Left cardiac atrium (tissue), 4 donors: ENCODE data around the gene PPP2R5E. TPM values are rescaled to one million over a fixed set of nuclear protein-coding genes. Genes with fewer than 3 reads are reported as not detected.
"Not testable (repeated sequence)": the region's sequence is repeated elsewhere in the genome, so short reads cannot be mapped to it uniquely, and the experiment has no call there.

Experiments
- ATAC-seq, 2 donors: fragments of 200-7000 bp; cut with Tn5 transposase; one replicate each; pipeline ENCODE4 v1.9.1; 2020; ENCODE audit warnings: mild to moderate bottlenecking in 2 of 2, moderate library complexity in 2 of 2
- DNase-seq: peaks from one replicate; pipeline ENCODE4 v3.0.0-alpha.2; 2020
- intact Hi-C, 2 donors: fragments of 100-400 bp; cut with DNase I; formaldehyde crosslinking; loops; one replicate each; pipeline versions ENCODE4 v1.14.1 to v1.15.1; 2022 to 2023
- total RNA-seq, 2 donors: library from RNA; stranded (reverse); fragmentation: NEBNext Ultra II Directional; extraction: Animal tissue kit (Norgen Biotek cat#: 25700); gene quantifications; one replicate each; pipeline ENCODE4 v1.2.1, GENCODE V29; 2021
- donor health status: DM: no; HTN: yes; CAD: no.
- donor health status: DM: no; HTN: yes; CAD: no; lungs with severe emphysema.
- donor health status: DM: yes; HTN: yes; CAD: no.
- donor health status: Dilated cardiomyopathy.

Gene PPP2R5E
- total RNA-seq, 2 donors from 2014 or later, result 33.4 to 36.6 TPM

DNA sequence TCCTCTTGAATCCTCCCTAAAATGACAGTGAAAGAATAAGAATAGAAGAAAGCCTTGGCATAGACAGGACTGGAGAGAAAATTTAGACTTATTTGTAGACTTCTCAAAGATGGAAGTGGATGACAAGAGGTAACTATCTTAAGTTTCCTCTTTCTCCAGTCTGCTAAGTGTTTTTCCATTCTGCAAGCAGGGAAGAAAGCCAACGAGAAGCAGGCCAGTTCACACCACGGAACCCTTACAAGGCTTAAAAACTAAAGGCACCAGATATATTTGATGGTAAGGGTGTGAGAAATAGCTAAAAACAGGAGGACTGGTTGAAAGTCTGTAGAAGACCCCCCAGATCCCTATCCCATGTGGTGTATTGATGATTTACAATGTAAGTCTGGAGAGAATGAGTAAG, 141.5 kb downstream of the PPP2R5E start:
- intact Hi-C loops, result no loop called here
- DNase-seq (no peak), ATAC-seq (no peak)

DNA sequence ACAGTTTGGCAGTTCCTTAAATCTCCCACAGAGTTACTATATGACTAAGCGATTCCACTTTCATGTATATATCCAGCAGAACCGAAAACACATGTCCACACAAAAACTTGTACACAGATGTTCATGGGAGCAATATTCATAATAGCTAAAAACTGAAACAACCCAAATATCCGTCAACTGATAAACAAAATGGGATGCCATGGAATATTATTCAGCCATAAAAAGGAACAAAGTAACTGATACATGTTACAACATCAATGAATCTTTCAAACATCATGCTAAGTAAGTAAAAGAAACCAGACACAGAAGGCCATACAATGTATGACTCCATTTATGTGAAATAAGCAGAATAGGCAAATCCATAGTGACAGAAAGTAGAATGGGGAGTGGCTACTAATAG, 144.2 kb downstream of the PPP2R5E start:
- ATAC-seq (no peak), DNase-seq (no peak)
- intact Hi-C loops, result no loop called here

DNA sequence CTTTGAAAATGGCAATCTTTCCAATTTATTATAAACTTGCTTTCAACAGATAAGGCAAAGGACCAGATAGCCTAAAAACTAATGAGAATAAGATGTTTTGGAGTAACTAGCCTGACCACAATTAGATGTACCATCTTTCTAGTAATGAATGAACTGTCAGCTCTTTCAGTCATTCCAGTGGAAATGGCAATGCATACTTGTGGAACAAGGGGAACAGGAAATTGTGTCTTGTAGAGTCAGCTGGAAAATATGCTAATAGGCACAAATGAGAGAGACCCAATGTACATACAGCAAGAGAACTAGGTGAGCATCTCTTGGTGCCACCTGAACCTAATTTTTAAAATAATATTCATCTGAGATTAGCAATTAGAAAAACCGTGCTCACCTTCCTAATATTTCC, 148.3 kb downstream of the PPP2R5E start:
- ATAC-seq, result no peak
- intact Hi-C loops, result no loop called here
- DNase-seq, result no peak

DNA sequence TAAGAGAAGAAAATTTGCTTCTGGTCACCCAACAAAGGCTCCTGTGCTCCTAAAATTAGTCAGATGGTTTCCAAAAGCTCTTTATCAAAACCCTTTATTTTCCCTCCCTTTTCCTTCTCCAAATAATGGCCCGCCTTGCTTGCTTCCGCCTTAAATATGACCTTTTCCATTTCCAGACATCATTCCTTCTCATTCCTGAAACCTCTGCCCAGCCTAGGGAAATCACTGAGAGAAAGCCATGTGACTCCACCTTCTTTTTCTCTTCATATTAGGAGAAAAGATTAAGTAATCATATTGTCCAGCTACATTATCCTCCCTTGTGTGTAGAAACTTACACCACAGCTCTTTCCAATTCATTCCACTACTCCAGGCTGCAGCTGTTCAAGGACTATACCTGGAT, 148.7 kb downstream of the PPP2R5E start:
- intact Hi-C loops, result no loop called here
- DNase-seq (no peak), ATAC-seq (no peak)

DNA sequence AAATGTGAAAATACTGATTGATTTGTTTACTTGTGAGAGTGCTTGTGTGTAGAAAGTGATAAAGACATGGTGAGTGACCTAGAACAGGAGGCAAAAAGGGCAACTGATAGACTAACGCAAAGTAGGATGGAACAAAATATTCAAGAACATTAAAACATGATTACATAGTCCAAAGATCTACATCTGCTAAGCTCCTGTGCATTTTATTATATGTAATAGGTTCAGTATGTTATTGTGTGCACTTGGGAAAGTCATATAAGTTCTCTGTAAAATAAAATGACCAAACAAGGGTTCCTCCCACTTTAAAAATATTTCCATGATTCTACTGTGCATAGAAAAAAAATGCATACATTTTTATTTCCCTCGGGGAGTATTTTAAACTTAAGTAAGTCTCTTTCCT, 150.2 kb downstream of the PPP2R5E start:
- ATAC-seq (no peak), DNase-seq (no peak)
- intact Hi-C loops, result no loop called here

DNA sequence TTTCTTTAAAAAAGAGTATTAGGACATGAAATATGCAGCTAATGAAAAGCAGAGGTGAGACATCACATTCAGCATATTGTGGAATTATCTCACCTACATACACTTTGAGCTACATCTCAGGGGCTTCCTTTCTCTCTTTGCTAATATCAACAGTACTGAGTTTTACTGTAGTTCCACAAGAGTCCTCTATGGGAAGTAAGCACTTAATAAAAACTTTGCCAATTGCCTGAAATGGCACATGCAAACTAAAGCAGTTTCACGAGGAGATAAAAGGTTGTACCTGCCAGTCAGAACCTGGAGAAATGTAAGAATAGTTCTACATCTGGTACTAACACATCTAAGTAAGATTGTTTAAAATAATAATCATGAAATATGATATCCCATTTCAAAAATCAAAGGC, 150.9 kb downstream of the PPP2R5E start:
- no peak for ATAC-seq
- intact Hi-C loops, result no loop called here
- DNase-seq, result no peak

DNA sequence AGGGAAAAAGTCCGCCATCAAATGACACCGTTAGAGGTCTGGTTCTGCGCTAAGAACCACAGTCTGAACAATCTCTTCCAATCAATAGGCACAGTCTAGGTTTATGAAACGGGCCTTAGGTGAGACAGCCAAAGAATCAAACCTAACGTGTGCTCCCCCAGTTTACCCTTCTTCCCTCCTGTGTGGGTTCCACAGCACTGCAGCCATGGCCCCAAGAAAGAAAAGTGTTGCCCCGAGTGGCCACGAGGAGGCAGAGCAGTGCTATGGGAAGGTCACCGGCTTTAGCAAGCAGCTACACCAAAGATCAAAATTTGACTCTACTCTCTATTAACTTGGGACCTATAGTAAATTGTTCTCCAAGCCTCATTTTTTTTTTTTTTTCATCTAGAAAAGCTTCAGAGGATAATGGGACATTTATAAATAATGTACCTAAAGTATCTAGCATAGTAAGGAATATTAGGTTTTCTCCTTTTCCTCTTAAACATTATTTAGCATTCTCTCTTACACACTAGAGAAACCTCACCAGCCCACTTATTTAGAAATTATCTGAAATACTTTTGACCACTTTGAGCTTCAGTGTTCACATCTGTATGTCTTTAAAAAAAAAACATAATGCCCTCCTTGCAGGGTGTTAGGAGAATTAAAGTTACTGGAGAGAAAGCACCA, 154.3 kb downstream of the PPP2R5E start:
- ATAC-seq, result peak; percentile 81 to 91
- DNase-seq, result peak; percentile 63
- intact Hi-C loops, result loop anchor here (2.0 to 10.0 kb wide), 4 partner anchors 154 to 252 kb away; partner anchors contain the start of genes PPP2R5E (in 2 of the 2) and WDR89 (in 1 of the 2)

DNA sequence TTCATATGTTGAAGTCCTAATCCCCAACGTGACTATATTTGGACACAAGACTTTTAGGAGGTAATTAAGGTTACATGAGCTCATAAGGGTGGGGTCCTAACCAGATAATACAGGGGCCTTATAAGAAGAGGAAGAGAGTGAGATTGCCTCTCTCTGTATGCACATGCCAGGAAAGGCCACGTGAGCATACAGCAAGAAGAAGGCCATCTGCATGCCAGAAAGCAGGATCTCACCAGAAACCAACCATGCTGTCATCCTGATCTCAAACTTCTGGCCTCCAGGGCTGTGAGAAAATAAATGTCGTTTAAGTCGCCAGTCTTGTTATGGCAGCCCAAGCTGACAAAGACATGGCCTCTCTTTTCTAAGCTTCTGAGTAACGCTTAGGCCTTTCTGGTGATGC, 155.5 kb downstream of the PPP2R5E start:
- DNase-seq, result no peak
- ATAC-seq, result peak in 1 of 2 donors; percentile 18
- intact Hi-C loops, result loop anchor here (2.0 to 10.0 kb wide), 4 partner anchors 155 to 253 kb away; partner anchors contain the start of genes PPP2R5E (in 2 of the 2) and WDR89 (in 1 of the 2)

DNA sequence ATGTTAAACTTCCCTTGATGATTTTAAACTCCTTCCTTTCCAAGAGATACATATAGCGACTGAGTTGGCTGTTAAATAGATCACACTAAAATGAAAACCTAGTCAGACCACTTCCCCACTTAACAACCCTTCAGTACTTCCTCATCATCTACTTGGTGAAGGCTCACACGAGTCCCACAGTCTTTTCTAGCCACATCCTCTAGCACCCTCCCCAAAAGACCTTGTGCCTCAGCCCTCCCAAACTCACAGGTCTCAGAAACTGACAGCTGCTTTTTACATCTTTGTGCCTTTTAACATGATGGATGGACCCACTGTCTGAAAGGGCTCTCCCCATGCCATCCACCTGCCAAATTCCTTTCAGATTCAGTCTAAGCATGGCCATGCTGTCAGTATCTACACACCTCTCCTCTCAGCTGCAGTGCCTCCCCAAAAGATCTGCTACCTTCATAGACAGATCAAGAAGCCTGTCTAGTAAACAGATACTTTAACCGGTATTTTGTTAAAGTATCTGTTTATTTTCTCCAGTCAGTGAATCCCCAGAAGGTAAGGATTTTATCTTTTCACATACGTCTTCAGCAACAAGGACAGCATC, 159.3 kb downstream of the PPP2R5E start:
- no peak for ATAC-seq
- DNase-seq, result no peak
- intact Hi-C loops, result loop anchor here (10.0 kb wide), 2 partner anchors 161 to 241 kb away; partner anchors contain the start of gene PPP2R5E (in 1 of the 2)

DNA sequence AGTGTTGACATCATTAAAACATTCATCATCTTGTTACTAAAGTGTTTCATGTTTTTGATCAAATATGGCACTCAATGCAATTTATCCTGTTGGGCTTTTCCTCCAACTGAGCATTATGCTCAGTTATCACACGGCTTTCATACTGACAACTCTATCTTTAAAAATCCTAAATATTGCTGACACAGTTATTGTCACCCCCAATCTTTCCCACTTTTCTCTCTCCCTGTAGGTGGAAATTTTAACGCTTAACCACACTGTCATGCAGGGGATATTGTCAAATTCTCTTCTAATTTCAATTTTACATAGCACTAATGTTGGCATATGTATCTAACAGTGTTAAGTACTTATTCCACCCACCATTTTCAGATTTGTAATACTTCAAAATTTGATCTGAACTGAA, 164.7 kb downstream of the PPP2R5E start:
- intact Hi-C loops, result no loop called here
- ATAC-seq (no peak), DNase-seq (no peak)

DNA sequence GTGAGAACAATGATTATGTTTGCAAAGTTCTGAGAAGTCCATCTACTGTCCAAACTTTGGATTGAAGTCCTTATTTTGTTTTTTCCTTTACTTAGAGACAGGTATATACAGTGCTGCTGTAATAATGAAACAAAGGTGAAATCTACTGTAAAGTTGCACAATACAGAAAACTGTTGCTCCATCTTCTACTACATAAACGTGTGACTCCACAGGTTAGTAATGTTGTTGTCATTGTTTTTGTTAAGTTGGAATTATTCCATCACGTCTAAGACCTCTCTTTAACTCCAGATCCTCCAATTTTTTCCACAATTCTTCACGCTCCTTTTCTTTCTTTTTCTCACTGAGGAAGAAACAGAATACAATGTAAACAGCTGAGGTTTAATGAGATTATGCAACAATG, 167.4 kb downstream of the PPP2R5E start:
- intact Hi-C loops, result no loop called here
- DNase-seq (no peak), ATAC-seq (no peak)

DNA sequence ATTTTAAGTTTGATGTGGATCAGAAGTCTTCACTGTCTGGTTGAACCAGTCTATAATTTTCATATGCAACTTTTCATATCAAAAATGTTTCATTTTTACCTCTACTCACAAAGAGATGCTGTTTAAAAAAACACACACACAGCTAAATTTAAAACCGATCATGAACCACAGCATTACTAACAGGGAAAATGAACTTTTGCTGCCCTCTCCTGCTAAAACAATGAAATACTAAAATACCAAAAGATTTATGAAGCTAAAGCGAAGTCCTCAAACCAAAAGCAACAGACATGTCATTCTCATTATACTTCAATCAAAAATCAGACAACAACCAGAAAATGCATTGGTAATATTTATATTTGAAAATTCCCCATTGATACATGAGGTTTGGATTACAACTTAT, 171.6 kb downstream of the PPP2R5E start:
- intact Hi-C loops, ATAC-seq, DNase-seq: not testable (repeated sequence)

DNA sequence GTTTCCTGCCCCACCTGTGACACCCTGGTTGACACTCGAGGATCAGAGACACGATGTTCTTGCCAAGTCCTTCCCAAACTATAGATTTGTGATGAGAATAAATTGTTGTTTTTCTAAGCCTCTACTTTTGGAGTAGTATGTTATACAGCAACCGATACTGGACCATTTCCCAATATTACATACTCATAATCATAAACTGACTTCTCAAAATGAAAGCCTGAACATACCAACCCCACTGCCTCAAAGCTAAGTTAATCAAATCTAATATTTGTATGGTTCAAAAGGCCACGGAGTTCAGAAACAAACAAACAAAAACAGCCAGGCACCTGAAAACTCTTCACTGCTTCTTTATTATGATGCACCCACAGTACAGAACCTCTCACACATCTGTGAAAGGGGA, 172.1 kb downstream of the PPP2R5E start:
- intact Hi-C loops, result no loop called here
- no peak for ATAC-seq
- no peak for DNase-seq

DNA sequence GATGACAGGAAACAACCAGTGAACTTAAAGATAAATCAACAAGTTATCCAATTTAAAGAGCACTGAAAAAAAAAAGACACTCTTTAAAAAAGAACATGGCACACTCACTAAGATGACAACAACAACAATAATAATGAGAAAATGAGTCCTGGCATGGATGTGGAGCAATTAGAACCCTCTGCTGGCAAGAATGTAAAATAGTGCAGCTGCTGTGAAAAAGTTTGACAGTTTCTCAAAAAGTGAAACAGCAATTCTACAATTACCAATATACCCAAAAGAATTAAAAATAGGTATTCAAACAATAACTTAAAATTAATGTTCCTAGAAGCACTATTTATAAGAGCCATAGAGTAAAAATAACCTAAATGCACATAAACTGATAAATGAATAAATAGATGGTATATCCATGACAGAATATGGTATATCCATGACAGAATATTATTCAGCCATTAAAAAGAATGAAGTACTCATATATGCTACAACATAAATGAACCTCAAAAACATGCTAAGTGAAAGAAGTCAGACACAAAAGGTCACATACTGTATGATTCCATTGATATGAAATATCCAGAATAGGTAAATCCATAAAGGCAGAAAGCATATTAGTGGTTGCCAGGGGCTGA, 175.3 kb downstream of the PPP2R5E start:
- no peak for DNase-seq
- intact Hi-C loops, result no loop called here
- no peak for ATAC-seq

DNA sequence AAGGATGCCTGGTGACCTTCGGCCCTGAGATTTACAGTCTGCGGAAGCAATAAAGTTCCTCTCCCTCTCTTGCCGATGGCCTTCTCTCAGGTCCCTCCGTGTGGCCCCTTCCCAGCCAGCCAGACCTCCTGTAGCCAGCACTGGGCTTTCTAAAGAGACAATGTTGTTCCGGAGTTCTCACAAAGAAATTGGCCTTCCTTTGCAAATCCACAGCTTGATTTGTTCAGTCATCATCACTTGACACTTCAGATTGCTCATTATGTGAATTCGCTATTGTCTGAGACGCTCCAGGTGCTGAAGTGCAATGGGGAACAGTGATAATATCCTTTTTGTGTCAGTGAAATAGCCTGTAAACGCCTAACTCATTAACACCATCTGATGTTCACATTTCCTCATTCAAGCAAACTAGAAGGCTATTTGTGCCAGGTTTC, 180.8 kb downstream of the PPP2R5E start:
- ATAC-seq, result no peak
- DNase-seq, result no peak
- intact Hi-C loops, result no loop called here

DNA sequence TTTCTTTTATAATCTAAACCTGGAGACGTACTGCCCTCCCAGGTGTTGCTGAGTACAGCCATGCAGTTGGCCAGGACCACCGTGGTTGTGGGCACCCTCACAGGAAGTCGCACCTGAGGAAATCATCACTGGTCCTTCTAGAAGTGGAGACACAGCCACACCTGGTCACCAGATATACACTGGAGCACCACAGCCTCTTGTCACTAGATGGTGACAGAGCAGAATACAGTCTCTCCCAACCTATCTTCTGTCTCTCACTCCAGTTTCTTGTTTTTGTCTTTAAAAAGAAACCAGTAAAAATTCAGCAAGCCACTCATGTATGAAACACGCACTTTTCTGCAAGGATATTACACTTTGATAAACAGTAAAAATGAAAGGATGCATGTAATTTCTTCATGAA, 181.4 kb downstream of the PPP2R5E start:
- DNase-seq (no peak), ATAC-seq (no peak)
- intact Hi-C loops, result no loop called here

DNA sequence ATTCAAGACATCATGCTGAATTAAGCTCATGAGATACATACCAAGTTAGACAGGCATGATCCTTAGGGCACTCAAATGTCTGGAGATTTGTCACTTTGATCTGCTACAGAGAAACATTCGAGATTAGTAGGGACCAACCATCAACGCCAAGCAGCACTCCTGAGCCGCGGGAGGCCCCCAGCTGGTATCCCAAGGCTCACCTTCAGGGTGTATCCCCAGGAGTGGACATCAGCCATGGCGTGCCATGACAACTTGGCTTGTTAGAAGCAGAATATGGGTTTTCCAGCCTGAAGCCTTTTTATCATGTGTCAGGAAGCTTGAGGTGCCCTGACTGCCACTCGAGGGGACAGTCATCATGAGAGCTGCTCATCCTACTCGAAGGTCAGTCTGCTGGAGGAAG, 185.3 kb downstream of the PPP2R5E start:
- intact Hi-C loops, result no loop called here
- DNase-seq (no peak), ATAC-seq (no peak)

DNA sequence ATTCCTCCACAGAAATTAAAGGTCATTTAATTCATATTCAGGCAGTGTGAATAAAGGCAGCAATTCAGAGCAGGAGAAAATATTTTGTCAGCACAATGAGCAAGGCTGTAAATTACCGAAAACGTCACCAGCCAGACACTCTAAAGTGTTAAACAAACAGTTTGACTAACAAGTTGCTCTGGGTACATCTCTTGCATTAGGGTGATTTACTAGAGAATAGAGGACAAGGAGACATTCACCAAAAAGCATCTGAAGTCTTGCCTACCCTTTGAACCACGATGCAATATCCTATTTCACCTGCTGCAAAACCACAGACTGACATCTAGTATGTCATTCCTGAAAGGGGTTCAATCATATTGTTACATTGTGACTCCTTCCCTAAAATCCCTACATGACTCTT, 197.4 kb downstream of the PPP2R5E start:
- ATAC-seq, result no peak
- DNase-seq, result no peak
- intact Hi-C loops, result no loop called here

DNA sequence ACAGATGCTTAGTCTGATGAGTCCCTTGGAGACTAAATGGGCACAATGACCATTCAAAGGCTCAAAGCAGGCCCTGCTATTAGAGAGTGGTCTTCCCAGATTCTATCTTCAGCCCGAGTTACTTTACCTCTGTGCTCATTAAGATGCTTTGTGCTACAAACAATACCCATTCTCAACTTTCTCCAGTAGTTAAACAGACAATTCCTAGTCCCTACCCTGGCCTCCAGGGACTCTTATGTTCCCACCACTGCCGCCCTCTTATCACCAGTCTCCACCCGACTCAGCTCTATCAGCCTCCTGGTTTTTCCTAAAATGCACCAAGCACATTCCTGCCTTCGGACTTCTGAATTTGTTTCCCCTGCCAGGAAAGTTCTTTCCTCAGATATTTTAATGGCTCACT, 198.8 kb downstream of the PPP2R5E start:
- ATAC-seq (no peak), DNase-seq (no peak)
- intact Hi-C loops, result no loop called here

DNA sequence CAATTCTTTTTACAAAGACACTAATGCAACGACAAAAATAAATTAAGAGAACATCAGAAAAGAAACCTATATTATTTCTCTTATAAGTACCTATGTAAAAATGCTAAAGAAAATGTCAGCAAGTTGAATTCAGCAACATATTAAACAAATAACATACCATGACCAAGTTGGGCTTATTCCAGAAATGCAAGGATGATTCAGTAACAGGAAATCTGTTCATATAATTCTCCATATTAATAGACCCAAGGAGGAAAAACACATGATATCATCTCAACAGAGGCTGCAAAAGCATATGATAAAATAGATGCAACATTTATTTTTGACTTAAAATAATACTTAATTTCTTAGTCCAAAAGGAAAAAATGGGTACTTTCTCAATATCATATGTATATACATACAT, 199.3 kb downstream of the PPP2R5E start:
- ATAC-seq (no peak), DNase-seq (no peak)
- intact Hi-C loops, result no loop called here

DNA sequence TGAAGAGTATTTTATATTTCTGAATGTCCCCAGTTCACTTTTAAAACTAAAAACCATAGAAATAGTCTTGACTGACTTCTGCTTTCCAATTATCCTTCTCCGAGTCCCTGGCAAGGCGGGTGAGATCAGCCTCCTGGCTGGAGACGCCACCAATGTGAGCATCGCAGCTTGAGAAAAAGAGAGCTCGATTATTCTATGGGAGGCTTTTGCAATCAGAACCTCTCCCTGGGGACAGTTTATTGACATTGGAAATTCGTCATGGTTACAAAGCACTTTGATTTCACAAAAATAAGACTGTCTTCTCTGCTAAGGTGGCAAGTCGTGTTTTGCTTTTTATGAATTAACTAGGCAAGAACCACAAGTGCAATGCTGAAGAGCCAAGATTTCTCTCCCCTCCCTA, 200.8 kb downstream of the PPP2R5E start:
- DNase-seq (no peak), ATAC-seq (no peak)
- intact Hi-C loops, result no loop called here
